ENCODE measurements around the gene FERMT3.
A peak's percentile ranks its signal among the peaks of the same experiment; 100 is the strongest.

FERMT3 gene

GRCh38 chr11:64232182-64232966 is 25.9 kb downstream of the FERMT3 start:
- TF ChIP-seq CTCF (IDR thresholded peaks at IDR 0.05) (no peak), ZFX (IDR thresholded peaks at IDR 0.05; ENCODE audit: borderline replicate concordance) (no peak)
- no peak overlapping the region for H3K27ac ChIP-seq

GRCh38 chr11:64232967-64233315 is 26.4 kb downstream of the FERMT3 start:
- TF ChIP-seq ZFX (IDR thresholded peaks at IDR 0.05; ENCODE audit: borderline replicate concordance): no peak
- TF ChIP-seq CTCF (IDR thresholded peaks at IDR 0.05): no peak
- no peak overlapping the region for H3K27ac ChIP-seq

- peak within 1 kb of the TSS; percentile 53 for H3K27ac ChIP-seq
- TF ChIP-seq CTCF (IDR thresholded peaks at IDR 0.05) (no peak), ZFX (IDR thresholded peaks at IDR 0.05; ENCODE audit: borderline replicate concordance) (no peak)
Observed at GRCh38 chr11:64233913-64234586, 27.5 kb downstream of the FERMT3 start, which contains the start of gene VEGFB. Gene VEGFB, plus strand, starts transcription at chr11:64234584. Its CDS starts 250 bp downstream, at chr11:64234834.

- peak overlapping the region; percentile 53 for H3K27ac ChIP-seq
- TF ChIP-seq CTCF (IDR thresholded peaks at IDR 0.05) (peak; percentile 27), ZFX (IDR thresholded peaks at IDR 0.05; ENCODE audit: borderline replicate concordance) (no peak)
Observed at GRCh38 chr11:64234647-64235379, 28.3 kb downstream of the FERMT3 start.

- peak overlapping the region; percentile 53 for H3K27ac ChIP-seq
- TF ChIP-seq CTCF (IDR thresholded peaks at IDR 0.05) (no peak), ZFX (IDR thresholded peaks at IDR 0.05; ENCODE audit: borderline replicate concordance) (no peak)
Observed at GRCh38 chr11:64235437-64236161, 29.1 kb downstream of the FERMT3 start.

GRCh38 chr11:64237484-64237951 is 31.0 kb downstream of the FERMT3 start:
- H3K27ac ChIP-seq: 0 out of 2 replicates have a peak overlapping the region, but pooled peaks have one; percentile 30
- TF ChIP-seq ZFX (IDR thresholded peaks at IDR 0.05; ENCODE audit: borderline replicate concordance) (no peak), CTCF (IDR thresholded peaks at IDR 0.05) (no peak)
